HepG2 (cell line): Measurements from ENCODE around the gene TUBB4B. TPM values are rescaled to one million over a fixed set of nuclear protein-coding genes. Genes with fewer than 3 reads are reported as not detected.

Source experiments
- ATAC-seq: fragments of 200-7000 bp; cut with Tn5 transposase; 3 replicates; pipeline ENCODE4 v1.9.1; 2020; ENCODE audit warnings: mild to moderate bottlenecking, moderate library complexity
- BruUV-seq: library from RNA; stranded (reverse); fragments of 400-500 nt; replicated peaks from 2 replicates; lab custom pipeline; 2021; lab: Mats Ljungman, UMichigan
- CTCF ChIA-PET: fragments of 300-600 bp; formaldehyde crosslinking; extraction: SDS; loops from one replicate; lab custom pipeline; 2021; ENCODE audit warnings: low total read pairs, inconsistent platforms, low intra/inter-chr PET ratio; lab: Yijun Ruan, JAX
- POLR2A ChIA-PET: fragments of 350-600 bp; sonication (Branson Sonifier 250); formaldehyde crosslinking; loops from one replicate; lab custom pipeline; 2020; ENCODE audit warnings: antibody characterized with exemption, inconsistent platforms; lab: Yijun Ruan, JAX
- DNase-seq: peaks from one replicate; pipeline ENCODE4 v3.0.0-alpha.2; 2015; ENCODE audit warnings: low spot score
- FAIRE-seq: peaks from 3 replicates; lab custom pipeline; 2011; peaks lifted over from hg19 to GRCh38; lab: Jason Lieb, UNC
- H2AFZ ChIP-seq: one replicate; pipeline ENCODE4 v1.6.1; 2011; ENCODE audit warnings: low read length, inconsistent platforms
- H3K27ac ChIP-seq: fragments of 300-600 bp; 3 replicates; pipeline ENCODE4 v1.8.0; 2011; ENCODE audit warnings: mixed run types, mild to moderate bottlenecking, mixed read lengths, low read length, inconsistent platforms; ENCODE audit not compliant: insufficient read depth; ENCODE audit errors: extremely low read length
- H3K27me3 ChIP-seq, 2 experiments: fragments of 200-600 bp in 1 of 2; 2 replicates in 1 of 2; 3 replicates in 1 of 2; pipeline versions ENCODE4 v1.6.0 to v1.8.0; 2011; ENCODE audit warnings: low read length in 2 of 2, mild to moderate bottlenecking in 2 of 2, moderate library complexity in 2 of 2, inconsistent platforms in 1 of 2; ENCODE audit not compliant: insufficient read depth in 2 of 2, control insufficient read depth in 1 of 2
- H3K36me3 ChIP-seq, 2 experiments: fragments of 200-600 bp in 1 of 2; replicated peaks in 1 of 2; 2 replicates in 1 of 2; 3 replicates in 1 of 2; pipeline versions ENCODE4 v1.5.1 to v1.8.0; 2011; ENCODE audit warnings: low read length in 2 of 2, inconsistent platforms in 1 of 2; ENCODE audit not compliant: insufficient read depth in 2 of 2, control insufficient read depth in 1 of 2
- H3K4me1 ChIP-seq: 2 replicates; pipeline ENCODE4 v1.5.1; 2012; ENCODE audit warnings: low read length, inconsistent platforms; ENCODE audit not compliant: insufficient read depth
- H3K4me2 ChIP-seq: 2 replicates; pipeline ENCODE4 v1.6.0; 2011; ENCODE audit warnings: low read depth, low read length, inconsistent platforms
- H3K4me3 ChIP-seq, 3 experiments: fragments of 200-600 bp in 1 of 3; sonication (generic), shearing (Covaris generic) in 1 of 3; replicated peaks in 1 of 3; 2 replicates each; pipeline ENCODE4 v1.5.1; 2011 to 2016; ENCODE audit warnings: low read length in 3 of 3, inconsistent platforms in 2 of 3, low read depth in 2 of 3, mild to moderate bottlenecking in 2 of 3, control low read depth in 1 of 3, mixed read lengths in 1 of 3; ENCODE audit not compliant: insufficient read depth in 1 of 3
- H3K79me2 ChIP-seq: one replicate; pipeline ENCODE4 v1.6.1; 2011; ENCODE audit warnings: low read length, inconsistent platforms; ENCODE audit not compliant: insufficient read depth
- H3K9ac ChIP-seq: 2 replicates; pipeline ENCODE4 v1.6.0; 2011; ENCODE audit warnings: mild to moderate bottlenecking, low read depth, low read length, inconsistent platforms; ENCODE audit not compliant: insufficient read depth
- H3K9me3 ChIP-seq: 2 replicates; pipeline ENCODE4 v1.5.1; 2012; ENCODE audit warnings: mild to moderate bottlenecking, low read length
- H4K20me1 ChIP-seq: 2 replicates; pipeline ENCODE4 v1.6.0; 2011; ENCODE audit warnings: inconsistent platforms, mild to moderate bottlenecking, low read length, moderate library complexity; ENCODE audit not compliant: insufficient read depth
- AGO2 ChIP-seq: fragments of 200-400 bp; formaldehyde crosslinking; optimal IDR thresholded peaks from 2 replicates; pipeline ENCODE3; 2017; ENCODE audit warnings: mild to moderate bottlenecking, low read depth, low read length, moderate library complexity
- BHLHE40 ChIP-seq: IDR thresholded peaks from 2 replicates; pipeline ENCODE4 v1.6.1; 2011; ENCODE audit warnings: low read length, improper control_type of control experiment
- MAFK ChIP-seq, 2 experiments: IDR thresholded peaks in 1 of 2; conservative IDR thresholded peaks in 1 of 2; 2 replicates each; pipeline ENCODE4 v1.6.1; 2011; ENCODE audit warnings: improper control_type of control experiment in 2 of 2, low read length in 2 of 2
- NCOA5 ChIP-seq: sonication (generic); formaldehyde crosslinking; IDR thresholded peaks from 2 replicates; pipeline ENCODE4 v1.4.0; 2020; ENCODE audit warnings: missing genetic modification reagents
- NFKBIZ ChIP-seq: IDR thresholded peaks from 2 replicates; pipeline ENCODE4 v1.6.1; 2018; ENCODE audit warnings: missing genetic modification reagents, missing compliant biosample characterization
- SIX4 ChIP-seq: sonication (generic); formaldehyde crosslinking; IDR thresholded peaks from 2 replicates; pipeline ENCODE4 v1.4.0; 2020; ENCODE audit warnings: missing genetic modification reagents
- ZEB1 ChIP-seq: IDR thresholded peaks from 2 replicates; pipeline ENCODE4 v1.6.1; 2012; ENCODE audit warnings: mild to moderate bottlenecking, low read depth, inconsistent platforms; ENCODE audit not compliant: insufficient replicate concordance
- ZNF614 ChIP-seq: IDR thresholded peaks from 2 replicates; pipeline ENCODE4 v1.6.1; 2018; ENCODE audit warnings: missing biosample characterization, missing genetic modification reagents, inconsistent platforms, borderline replicate concordance
- ZNF782 ChIP-seq: sonication (generic); formaldehyde crosslinking; IDR thresholded peaks from 2 replicates; pipeline ENCODE4 v1.4.0; 2020; ENCODE audit warnings: missing genetic modification reagents, mild to moderate bottlenecking, borderline replicate concordance
- ZNF83 ChIP-seq: sonication (generic); formaldehyde crosslinking; IDR thresholded peaks from 2 replicates; pipeline ENCODE4 v1.4.0; 2020; ENCODE audit warnings: missing genetic modification reagents, mild to moderate bottlenecking, borderline replicate concordance
- WGBS: methylation state at CpG from one replicate; pipeline ENCODE4 v1.1.6; 2017; ENCODE audit warnings: low lambda C conversion rate; 5-methylcytosine and 5-hydroxymethylcytosine counted together
- in situ Hi-C: cut with HindIII; loops from 2 replicates; pipeline ENCODE4 v1.10.0; 2017; ENCODE audit warnings: low pct_unique_long_range_greater_than_20kb; ENCODE audit not compliant: extremely low pct_ligation_motif_present
- intact Hi-C: fragments of 100-400 bp; cut with micrococcal nuclease; formaldehyde crosslinking; loops from one replicate; pipeline ENCODE4 v1.10.0; 2022; ENCODE audit not compliant: unreplicated experiment
- polyA plus RNA-seq, 8 experiments: library from polyadenylated mRNA; depleted of rRNA in 3 of 8; stranded (reverse) in 7 of 8; unstranded in 1 of 8; fragments of >200 nt; fragmentation: Illumina TruSeq in 4 of 8; extraction: Trizol in 4 of 8; gene quantifications; 2 replicates each; pipeline versions ENCODE4 v1.2.1 to v1.2.3, GENCODE V29; 2011 to 2016; ENCODE audit warnings: low read depth in 4 of 8, missing spikeins in 1 of 8, mixed read lengths in 1 of 8; ENCODE audit not compliant: insufficient read depth in 1 of 8
- total RNA-seq, 5 experiments: library from RNA; depleted of rRNA; stranded (reverse); fragments of >200 nt; fragmentation: Illumina TruSeq; extraction: Trizol; gene quantifications; 2 replicates each; pipeline ENCODE4 v1.2.3, GENCODE V29; 2016; ENCODE audit warnings: low read depth in 1 of 5
- TF ChIP-seq, protein P1 (sequence below): sonication (generic); formaldehyde crosslinking; IDR thresholded peaks from 2 replicates; pipeline ENCODE4 v1.4.0; 2020; ENCODE audit warnings: missing genetic modification reagents

The TUBB4B gene
- total and polyA plus RNA-seq, 2 of the 13 experiments (the other 11 are each of a cell fraction or from before 2014, with no cell fraction given): 182 to 412 TPM

DNA sequence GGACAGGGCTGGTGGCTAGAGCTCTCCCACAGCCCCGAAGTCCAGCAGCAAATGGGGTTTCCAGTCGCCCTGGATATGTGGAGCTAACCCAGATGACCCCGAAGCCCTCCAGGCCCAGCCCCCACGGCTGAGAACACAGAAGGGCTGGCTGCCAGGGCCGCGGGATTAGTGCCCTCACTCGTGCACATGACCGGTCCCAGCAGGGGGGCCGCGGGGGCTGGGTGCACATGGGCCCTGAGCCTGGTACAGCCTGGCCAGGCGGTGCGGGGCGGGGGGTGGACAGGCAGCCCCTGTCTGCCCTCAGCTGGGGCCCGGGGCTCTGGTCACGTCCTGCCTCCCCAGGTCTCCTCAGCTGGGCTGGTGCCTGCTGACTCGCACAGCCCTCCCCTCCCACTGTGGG, 46.7 kb upstream of the TUBB4B start:
- intact Hi-C loops: no loop called here
- no peak for TF ChIP-seq SIX4 (CRISPR knock-in tag)
- TF ChIP-seq BHLHE40: no peak
- no peak for TF ChIP-seq ZNF614 (CRISPR knock-in tag)
- TF ChIP-seq, all 625 proteins: peak for 0
- no peak for ATAC-seq
- Histone ChIP-seq H3K9ac (no peak overlapping the region), H4K20me1 (no peaks in the 10 kb centered on the region; the same call in 1 of the 2 replicates), H3K9me3 (no peaks in the 10 kb centered on the region), H3K27me3 (no peaks in the 10 kb centered on the region), H2AFZ (no peak overlapping the region), H3K79me2 (peaks cover 50% of the 10 kb centered on the region), H3K27ac (no peak overlapping the region), H3K4me3 (no peak overlapping the region), H3K4me2 (0 out of 2 replicates have a peak overlapping the region, but pooled peaks have one; percentile 90), H3K4me1 (peaks cover 57% of the 10 kb centered on the region), H3K36me3 (peaks cover 9 to 14% of the 10 kb centered on the region in 2 experiments; a peak in 3 of 5 replicates)
- in situ Hi-C loops: no loop called here
- ChIA-PET POLR2A (no interaction called here), CTCF (no interaction called here)
- BruUV-seq: no TSS peak
- no peak for FAIRE-seq
- DNase-seq: no peak
- WGBS: 85% methylated on average over 11 of the region's 16 CpGs

DNA sequence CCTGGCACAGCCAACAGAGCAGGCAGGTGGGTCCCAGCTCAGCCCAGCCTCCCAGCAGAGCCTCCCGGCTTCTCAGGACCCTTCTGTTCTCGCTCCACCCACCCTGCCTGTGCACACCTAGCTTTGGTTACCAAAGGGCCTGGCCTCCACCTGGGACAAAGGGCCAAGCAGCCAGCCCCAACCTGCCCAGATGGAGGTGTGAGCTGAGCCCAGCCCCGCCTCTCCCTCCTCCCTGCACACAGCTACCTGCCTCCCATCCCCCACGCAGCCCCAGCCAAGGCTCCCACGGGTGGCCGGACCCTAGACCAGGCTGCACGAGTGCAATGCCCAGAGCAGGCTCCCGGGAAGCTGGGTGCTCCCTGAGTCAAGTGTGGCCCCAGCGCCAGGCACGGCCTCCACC, 46.2 kb upstream of the TUBB4B start:
- H4K20me1 ChIP-seq: no peaks in the 10 kb centered on the region; the same call in 1 of the 2 replicates
- DNase-seq: no peak
- H2AFZ ChIP-seq: no peak overlapping the region
- TF ChIP-seq NCOA5 (CRISPR knock-in tag): no peak
- peak; percentile 16 for TF ChIP-seq AGO2
- TF ChIP-seq ZNF83 (CRISPR knock-in tag): no peak
- no peak for TF ChIP-seq MAFK (conservative IDR thresholded peaks at IDR 0.05 in 1 of 2, IDR thresholded peaks at IDR 0.05 in 1 of 2; ENCODE audit: low read length in 2 of 2)
- TF ChIP-seq ZNF782 (CRISPR knock-in tag): no peak
- TF ChIP-seq ZEB1: no peak
- no peak for TF ChIP-seq NFKBIZ (CRISPR knock-in tag)
- TF ChIP-seq, protein P1, sequence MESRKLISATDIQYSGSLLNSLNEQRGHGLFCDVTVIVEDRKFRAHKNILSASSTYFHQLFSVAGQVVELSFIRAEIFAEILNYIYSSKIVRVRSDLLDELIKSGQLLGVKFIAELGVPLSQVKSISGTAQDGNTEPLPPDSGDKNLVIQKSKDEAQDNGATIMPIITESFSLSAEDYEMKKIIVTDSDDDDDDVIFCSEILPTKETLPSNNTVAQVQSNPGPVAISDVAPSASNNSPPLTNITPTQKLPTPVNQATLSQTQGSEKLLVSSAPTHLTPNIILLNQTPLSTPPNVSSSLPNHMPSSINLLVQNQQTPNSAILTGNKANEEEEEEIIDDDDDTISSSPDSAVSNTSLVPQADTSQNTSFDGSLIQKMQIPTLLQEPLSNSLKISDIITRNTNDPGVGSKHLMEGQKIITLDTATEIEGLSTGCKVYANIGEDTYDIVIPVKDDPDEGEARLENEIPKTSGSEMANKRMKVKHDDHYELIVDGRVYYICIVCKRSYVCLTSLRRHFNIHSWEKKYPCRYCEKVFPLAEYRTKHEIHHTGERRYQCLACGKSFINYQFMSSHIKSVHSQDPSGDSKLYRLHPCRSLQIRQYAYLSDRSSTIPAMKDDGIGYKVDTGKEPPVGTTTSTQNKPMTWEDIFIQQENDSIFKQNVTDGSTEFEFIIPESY: no peak
- peak overlapping the region; percentile 90; the same call in 1 of the 2 replicates for H3K4me2 ChIP-seq
- H3K4me3 ChIP-seq: peak overlapping the region in 1 of 3 experiments; percentile 57; a peak in 2 of 6 replicates
- BruUV-seq: no TSS peak
- H3K27me3 ChIP-seq: no peaks in the 10 kb centered on the region
- intact Hi-C loops (no loop called here), in situ Hi-C loops (no loop called here)
- no peak overlapping the region for H3K27ac ChIP-seq
- WGBS: 58% methylated on average over 6 of the region's 10 CpGs
- ATAC-seq: no peak
- CTCF ChIA-PET: no interaction called here
- H3K9me3 ChIP-seq: no peaks in the 10 kb centered on the region
- H3K9ac ChIP-seq: peak overlapping the region; percentile 3; the same call in 1 of the 2 replicates
- no peak for FAIRE-seq
- POLR2A ChIA-PET: interaction anchor here (1.0 to 1.4 kb wide), 2 partner anchors 42 to 65 kb away, joined by 3 read pairs; no protein-coding TSS in a partner anchor
- H3K4me1 ChIP-seq: peaks cover 52% of the 10 kb centered on the region
- peaks cover 8 to 14% of the 10 kb centered on the region in 2 experiments; a peak in 3 of 5 replicates for H3K36me3 ChIP-seq
- H3K79me2 ChIP-seq: peaks cover 48% of the 10 kb centered on the region
